GM19467 (cell line): ENCODE measurements around the gene UNC93B1.
"Not testable (repeated sequence)": the region's sequence is repeated elsewhere in the genome, so short reads cannot be mapped to it uniquely, and the experiment has no call there.

Source experiments
- ATAC-seq: cut with Tn5 transposase; IDR thresholded peaks from one replicate; pipeline ENCODE4 v1.9.1; 2021; ENCODE audit warnings: mild to moderate bottlenecking, moderate library complexity; ENCODE audit not compliant: unreplicated experiment

Gene UNC93B1

GRCh38 chr11:67943406-67943805 lies 60.5 kb downstream of the UNC93B1 start:
- ATAC-seq: not testable (repeated sequence)
